Eye (tissue), 1 donor: ENCODE measurements around the gene DYNC2H1.
"Not testable (repeated sequence)": the region's sequence is repeated elsewhere in the genome, so short reads cannot be mapped to it uniquely, and the experiment has no call there.

ENCODE experiments used
- DNase-seq: peaks from one replicate; pipeline ENCODE4 v3.0.0-alpha.2; 2015

DYNC2H1 gene

GRCh38 chr11:103294516-103294915, 185.3 kb downstream of the DYNC2H1 start:
- no peak for DNase-seq

- no peak for DNase-seq
Measured at GRCh38 chr11:103295704-103296103, 186.5 kb downstream of the DYNC2H1 start.

GRCh38 chr11:103297900-103298299, 188.7 kb downstream of the DYNC2H1 start:
- no peak for DNase-seq

- DNase-seq, result no peak
Measured at GRCh38 chr11:103315248-103315647, 206.0 kb downstream of the DYNC2H1 start.

- no peak for DNase-seq
Measured at GRCh38 chr11:103317118-103317517, 207.9 kb downstream of the DYNC2H1 start.

- DNase-seq, result no peak
Measured at GRCh38 chr11:103322821-103323220, 213.6 kb downstream of the DYNC2H1 start.

- DNase-seq, result no peak
Measured at GRCh38 chr11:103325686-103326069, 216.5 kb downstream of the DYNC2H1 start.

GRCh38 chr11:103326070-103326794, 217.0 kb downstream of the DYNC2H1 start:
- peak; percentile 79 for DNase-seq

GRCh38 chr11:103327721-103328120, 218.5 kb downstream of the DYNC2H1 start:
- no peak for DNase-seq

GRCh38 chr11:103332409-103332808, 223.2 kb downstream of the DYNC2H1 start:
- DNase-seq, result no peak

GRCh38 chr11:103338621-103339484, 229.6 kb downstream of the DYNC2H1 start:
- DNase-seq, result no peak

- no peak for DNase-seq
Measured at GRCh38 chr11:103339485-103339857, 230.2 kb downstream of the DYNC2H1 start.

- DNase-seq, result no peak
Measured at GRCh38 chr11:103340956-103341355, 231.7 kb downstream of the DYNC2H1 start.

- DNase-seq, result no peak
Measured at GRCh38 chr11:103344886-103345285, 235.7 kb downstream of the DYNC2H1 start.

- no peak for DNase-seq
Measured at GRCh38 chr11:103349595-103349994, 240.4 kb downstream of the DYNC2H1 start.

GRCh38 chr11:103354656-103355055, 245.4 kb downstream of the DYNC2H1 start:
- no peak for DNase-seq

GRCh38 chr11:103358251-103358650, 249.0 kb downstream of the DYNC2H1 start:
- DNase-seq, result no peak

GRCh38 chr11:103359216-103359615, 250.0 kb downstream of the DYNC2H1 start:
- no peak for DNase-seq

GRCh38 chr11:103364687-103365086, 255.5 kb downstream of the DYNC2H1 start:
- DNase-seq, result no peak

- no peak for DNase-seq
Measured at GRCh38 chr11:103367650-103368049, 258.4 kb downstream of the DYNC2H1 start.

GRCh38 chr11:103368145-103368544, 258.9 kb downstream of the DYNC2H1 start:
- DNase-seq, result no peak

- no peak for DNase-seq
Measured at GRCh38 chr11:103370076-103370475, 260.9 kb downstream of the DYNC2H1 start.

GRCh38 chr11:103372906-103373305, 263.7 kb downstream of the DYNC2H1 start:
- no peak for DNase-seq

- not testable (repeated sequence) for DNase-seq
Measured at GRCh38 chr11:103374227-103374626, 265.0 kb downstream of the DYNC2H1 start.
